HG03457 (cell line): ENCODE data around the gene VPS26C.
A peak's percentile ranks its signal among the peaks of the same experiment; 100 is the strongest.

Source experiments
- ATAC-seq: cut with Tn5 transposase; IDR thresholded peaks from one replicate; pipeline ENCODE4 v1.9.1; 2021; ENCODE audit warnings: moderate number of reproducible peaks; ENCODE audit not compliant: unreplicated experiment

The VPS26C gene

GRCh38 chr21:37266515-37267221, 466 bp downstream of the VPS26C start:
- peak; percentile 2 for ATAC-seq

GRCh38 chr21:37264808-37265207, 2.3 kb downstream of the VPS26C start:
- ATAC-seq = no peak

- ATAC-seq = no peak
These were observed 3.1 kb downstream of the VPS26C start for GRCh38 chr21:37263827-37264600.

GRCh38 chr21:37259426-37259825, 7.7 kb downstream of the VPS26C start:
- ATAC-seq = no peak

GRCh38 chr21:37257967-37258877, 8.9 kb downstream of the VPS26C start:
- ATAC-seq = peak; percentile 41

GRCh38 chr21:37257511-37257966, 9.6 kb downstream of the VPS26C start:
- peak; percentile 27 for ATAC-seq

- ATAC-seq = no peak
These were observed 13.1 kb downstream of the VPS26C start for GRCh38 chr21:37253991-37254390.

GRCh38 chr21:37251294-37251634, 15.9 kb downstream of the VPS26C start:
- ATAC-seq = no peak

- no peak for ATAC-seq
These were observed 17.8 kb downstream of the VPS26C start for GRCh38 chr21:37249112-37249904.

GRCh38 chr21:37248298-37248697, 18.8 kb downstream of the VPS26C start:
- ATAC-seq = no peak

GRCh38 chr21:37245151-37245550, 22.0 kb downstream of the VPS26C start:
- ATAC-seq = no peak

- no peak for ATAC-seq
These were observed 22.5 kb downstream of the VPS26C start for GRCh38 chr21:37244501-37245095.

- ATAC-seq = no peak
These were observed 23.2 kb downstream of the VPS26C start for GRCh38 chr21:37243961-37244360.

- ATAC-seq = no peak
These were observed 25.7 kb downstream of the VPS26C start for GRCh38 chr21:37241426-37241825.

- ATAC-seq = no peak
These were observed 26.2 kb downstream of the VPS26C start for GRCh38 chr21:37240978-37241377.

- no peak for ATAC-seq
These were observed 29.4 kb downstream of the VPS26C start for GRCh38 chr21:37237764-37238163.

- ATAC-seq = no peak
These were observed 29.8 kb downstream of the VPS26C start for GRCh38 chr21:37237346-37237745.

- ATAC-seq = no peak
These were observed 33.5 kb downstream of the VPS26C start for GRCh38 chr21:37233551-37234146.

- ATAC-seq = no peak
These were observed 34.7 kb downstream of the VPS26C start for GRCh38 chr21:37232274-37233018.
